ENCODE data around the gene GLE1. TPM values are rescaled to one million over a fixed set of nuclear protein-coding genes. Genes with fewer than 3 reads are reported as not detected.

Gene GLE1
- total RNA-seq, 1 experiment from 2014 or later = 27.0 TPM

DNA sequence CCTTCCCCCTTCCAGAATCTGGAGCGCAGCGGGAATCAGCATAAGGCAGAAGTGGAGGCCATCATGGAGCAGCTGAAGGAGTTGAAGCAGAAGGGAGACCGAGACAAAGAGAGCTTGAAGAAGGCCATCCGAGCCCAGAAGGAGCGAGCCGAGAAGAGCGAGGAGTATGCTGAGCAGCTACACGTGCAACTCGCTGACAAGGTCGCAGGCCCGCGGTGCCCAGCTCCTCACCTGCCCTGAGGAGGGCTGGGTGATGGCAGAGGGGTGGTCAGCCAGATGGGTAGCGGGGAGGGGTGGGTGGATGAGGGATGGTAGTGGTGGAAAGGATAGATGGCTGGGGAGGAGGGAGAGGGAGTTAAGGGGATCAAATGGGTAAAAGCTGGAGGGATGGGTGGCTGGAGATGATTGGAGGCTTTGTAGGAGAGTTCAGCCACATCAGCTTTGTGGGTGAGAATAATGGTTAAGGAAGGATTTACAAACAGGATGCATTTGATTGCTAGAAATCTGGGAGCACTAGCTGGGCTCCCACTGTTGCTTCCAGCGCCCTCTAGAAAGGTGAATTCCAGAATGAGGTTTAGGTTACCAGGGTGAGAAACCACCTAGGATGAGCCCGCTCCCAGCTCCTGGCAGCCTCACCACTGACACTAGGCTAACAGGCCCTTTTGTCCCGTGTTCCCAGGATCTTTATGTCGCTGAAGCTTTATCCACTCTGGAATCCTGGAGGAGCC, 19.7 kb upstream of the GLE1 start:
- no peak overlapping the region for H3K4me3 ChIP-seq (ENCODE audit: low read length)
- no peaks in the 10 kb centered on the region for H3K79me2 ChIP-seq (ENCODE audit: low read length)
- intact Hi-C loops (cut with micrococcal nuclease) = no loop called here
- DNase-seq (no peak), ATAC-seq (no peak)
- H3K4me2 ChIP-seq (ENCODE audit: low read length) = no peak overlapping the region
- TF ChIP-seq EZH2 (IDR thresholded peaks at IDR 0.05; ENCODE audit: low read length, unreplicated experiment) (no peak), EZH2phosphoT487 (IDR thresholded peaks at IDR 0.05; ENCODE audit: borderline replicate concordance, low read length) (no peak), CTCF (conservative IDR thresholded peaks at IDR 0.05; ENCODE audit: low read depth, low read length) (no peak)
- no peaks in the 10 kb centered on the region for H3F3A ChIP-seq (ENCODE audit: low read length, unreplicated experiment)
- H3K27ac ChIP-seq (ENCODE audit: low read length) = no peak overlapping the region
- no peaks in the 10 kb centered on the region for H3K9me2 ChIP-seq (replicated peaks; ENCODE audit: low read length)
- H2AFZ ChIP-seq (ENCODE audit: low read length) = no peak overlapping the region
- CTCF ChIA-PET = no interaction called here
- H3K36me3 ChIP-seq (ENCODE audit: low read depth, low read length) = peaks cover 3% of the 10 kb centered on the region
- H4K20me1 ChIP-seq (ENCODE audit: low read length) = no peaks in the 10 kb centered on the region
- no peak overlapping the region for H3K9ac ChIP-seq (ENCODE audit: low read length)
- no TSS peak for BruUV-seq (replicated peaks)
- H3K4me1 ChIP-seq (ENCODE audit: insufficient read depth, low read length) = no peaks in the 10 kb centered on the region
- no peaks in the 10 kb centered on the region for H3K9me3 ChIP-seq (ENCODE audit: low read length)
- H3K27me3 ChIP-seq (ENCODE audit: low read length) = no peaks in the 10 kb centered on the region
- POLR2A ChIA-PET (ENCODE audit: unreplicated experiment) = no interaction called here

DNA sequence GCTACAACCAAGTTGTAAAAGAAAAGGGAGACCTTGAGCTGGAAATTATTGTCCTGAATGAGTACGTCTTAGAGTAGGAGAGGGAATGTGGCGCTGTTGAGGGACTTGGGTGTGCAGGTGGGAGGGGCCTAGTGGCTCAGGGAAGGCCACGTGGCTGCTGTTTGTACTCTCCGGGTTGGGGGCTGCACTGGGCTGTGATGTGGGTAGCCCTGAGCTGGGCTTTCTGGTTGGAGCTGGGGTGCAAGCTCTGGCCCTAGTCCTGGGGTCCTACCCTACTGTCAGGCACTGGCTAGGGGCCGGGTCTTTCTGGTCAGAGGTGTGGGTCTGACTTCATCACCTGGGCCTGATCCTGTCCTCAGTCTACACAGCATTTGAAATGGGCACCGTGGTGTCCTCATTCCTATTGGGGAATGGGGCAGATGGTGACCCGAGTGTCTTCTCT, 19.1 kb upstream of the GLE1 start:
- Histone ChIP-seq H3F3A (ENCODE audit: low read length, unreplicated experiment) (no peaks in the 10 kb centered on the region), H3K4me3 (ENCODE audit: low read length) (no peak overlapping the region), H3K27ac (ENCODE audit: low read length) (no peak overlapping the region), H3K9me3 (ENCODE audit: low read length) (no peaks in the 10 kb centered on the region), H3K27me3 (ENCODE audit: low read length) (no peaks in the 10 kb centered on the region), H3K4me2 (ENCODE audit: low read length) (no peak overlapping the region), H4K20me1 (ENCODE audit: low read length) (no peaks in the 10 kb centered on the region), H2AFZ (ENCODE audit: low read length) (no peak overlapping the region), H3K4me1 (ENCODE audit: insufficient read depth, low read length) (no peaks in the 10 kb centered on the region), H3K9ac (ENCODE audit: low read length) (no peak overlapping the region), H3K36me3 (ENCODE audit: low read depth, low read length) (peaks cover 3% of the 10 kb centered on the region), H3K9me2 (replicated peaks; ENCODE audit: low read length) (no peaks in the 10 kb centered on the region), H3K79me2 (ENCODE audit: low read length) (no peaks in the 10 kb centered on the region)
- BruUV-seq (replicated peaks) = no TSS peak
- ATAC-seq = no peak
- ChIA-PET CTCF (no interaction called here), POLR2A (ENCODE audit: unreplicated experiment) (no interaction called here)
- TF ChIP-seq CTCF (conservative IDR thresholded peaks at IDR 0.05; ENCODE audit: low read depth, low read length) (no peak), EZH2 (IDR thresholded peaks at IDR 0.05; ENCODE audit: low read length, unreplicated experiment) (no peak), EZH2phosphoT487 (IDR thresholded peaks at IDR 0.05; ENCODE audit: borderline replicate concordance, low read length) (no peak)
- DNase-seq = no peak
- intact Hi-C loops (cut with micrococcal nuclease) = no loop called here

GRCh38 chr9:128486201-128486600, 18.3 kb upstream of the GLE1 start:
- no peaks in the 10 kb centered on the region for H3K36me3 ChIP-seq (ENCODE audit: low read depth, low read length)
- no peaks in the 10 kb centered on the region for H3K79me2 ChIP-seq (ENCODE audit: low read length)

More at GRCh38 chr9:128486201-128486600, 18.3 kb upstream of the GLE1 start:
- H3K4me1 ChIP-seq (ENCODE audit: insufficient read depth, low read length) = no peaks in the 10 kb centered on the region
- DNase-seq (no peak), ATAC-seq (no peak)
- H3K9me3 ChIP-seq (ENCODE audit: low read length) = no peaks in the 10 kb centered on the region
- no peak overlapping the region for H3K4me2 ChIP-seq (ENCODE audit: low read length)
- TF ChIP-seq CTCF (conservative IDR thresholded peaks at IDR 0.05; ENCODE audit: low read depth, low read length) (no peak), EZH2 (IDR thresholded peaks at IDR 0.05; ENCODE audit: low read length, unreplicated experiment) (no peak), EZH2phosphoT487 (IDR thresholded peaks at IDR 0.05; ENCODE audit: borderline replicate concordance, low read length) (no peak)
- H3F3A ChIP-seq (ENCODE audit: low read length, unreplicated experiment) = no peaks in the 10 kb centered on the region
- H2AFZ ChIP-seq (ENCODE audit: low read length) = no peak overlapping the region
- no peaks in the 10 kb centered on the region for H3K27me3 ChIP-seq (ENCODE audit: low read length)
- intact Hi-C loops (cut with micrococcal nuclease) = no loop called here
- POLR2A ChIA-PET (ENCODE audit: unreplicated experiment) = no interaction called here
- no peak overlapping the region for H3K4me3 ChIP-seq (ENCODE audit: low read length)
- no peaks in the 10 kb centered on the region for H4K20me1 ChIP-seq (ENCODE audit: low read length)
- H3K27ac ChIP-seq (ENCODE audit: low read length) = no peak overlapping the region
- H3K9me2 ChIP-seq (replicated peaks; ENCODE audit: low read length) = no peaks in the 10 kb centered on the region
- no TSS peak for BruUV-seq (replicated peaks)
- H3K9ac ChIP-seq (ENCODE audit: low read length) = no peak overlapping the region
- CTCF ChIA-PET = no interaction called here
